Liver (tissue), 9 donors: Measurements from ENCODE around the gene LMTK3. TPM values are rescaled to one million over a fixed set of nuclear protein-coding genes. Genes with fewer than 3 reads are reported as not detected.
"Not testable (repeated sequence)": the region's sequence is repeated elsewhere in the genome, so short reads cannot be mapped to it uniquely, and the experiment has no call there.

Experiments
- DNase-seq: peaks from one replicate; pipeline ENCODE4 v3.0.0-alpha.2; 2017; ENCODE audit warnings: low spot score
- H3K27ac ChIP-seq, 2 donors: one replicate each; pipeline ENCODE4 v1.7.0; 2013; ENCODE audit warnings: inconsistent platforms in 2 of 2, low read length in 2 of 2, control low read depth in 1 of 2, low read depth in 1 of 2, mild to moderate bottlenecking in 1 of 2
- H3K27me3 ChIP-seq, 4 donors: one replicate each; pipeline versions ENCODE4 v1.6.1 to v1.7.0; 2013; ENCODE audit warnings: low read length in 3 of 4, inconsistent platforms in 1 of 4, mild to moderate bottlenecking in 1 of 4, moderate library complexity in 1 of 4; ENCODE audit not compliant: control insufficient read depth in 4 of 4, insufficient read depth in 4 of 4
- H3K36me3 ChIP-seq, 4 donors: one replicate each; pipeline versions ENCODE4 v1.6.1 to v1.7.0; 2013; ENCODE audit warnings: low read length in 3 of 4, mild to moderate bottlenecking in 3 of 4, low read depth in 1 of 4, moderate library complexity in 1 of 4; ENCODE audit not compliant: control insufficient read depth in 4 of 4, insufficient read depth in 3 of 4
- H3K4me1 ChIP-seq, 4 donors: one replicate each; pipeline versions ENCODE4 v1.6.1 to v1.7.0; 2013; ENCODE audit warnings: low read length in 3 of 4, mild to moderate bottlenecking in 3 of 4, moderate library complexity in 1 of 4; ENCODE audit not compliant: control insufficient read depth in 4 of 4, insufficient read depth in 4 of 4
- H3K4me3 ChIP-seq, 3 donors: one replicate each; pipeline versions ENCODE4 v1.6.1 to v1.7.0; 2013; ENCODE audit warnings: low read length in 3 of 3, control low read depth in 1 of 3, low read depth in 1 of 3, mild to moderate bottlenecking in 1 of 3
- H3K9ac ChIP-seq, 2 donors: one replicate each; pipeline ENCODE4 v1.7.0; 2013; ENCODE audit warnings: low read length in 2 of 2, mild to moderate bottlenecking in 2 of 2, moderate library complexity in 2 of 2, control low read depth in 1 of 2, low read depth in 1 of 2
- H3K9me3 ChIP-seq, 4 donors: one replicate each; pipeline versions ENCODE4 v1.6.1 to v1.7.0; 2013; ENCODE audit warnings: low read length in 3 of 4; ENCODE audit not compliant: control insufficient read depth in 4 of 4
- FOXA1 ChIP-seq: IDR thresholded peaks from 2 replicates; pipeline ENCODE4 v1.6.1; 2016; ENCODE audit warnings: antibody characterized with exemption
- GABPA ChIP-seq, 2 donors: IDR thresholded peaks in 1 of 2; conservative IDR thresholded peaks in 1 of 2; 2 replicates each; pipeline ENCODE4 v1.6.1; 2016; ENCODE audit warnings: antibody characterized with exemption in 2 of 2, mild to moderate bottlenecking in 1 of 2, moderate library complexity in 1 of 2
- HNF4A ChIP-seq, 2 donors: conservative IDR thresholded peaks; 2 replicates each; pipeline ENCODE4 v1.6.1; 2016; ENCODE audit warnings: antibody characterized with exemption in 2 of 2, mild to moderate bottlenecking in 2 of 2
- HNF4G ChIP-seq: IDR thresholded peaks from 2 replicates; pipeline ENCODE4 v1.6.1; 2016; ENCODE audit warnings: antibody characterized with exemption
- JUND ChIP-seq, 2 donors: IDR thresholded peaks; 2 replicates each; pipeline ENCODE4 v1.6.1; 2016; ENCODE audit warnings: antibody characterized with exemption in 2 of 2
- NR2F2 ChIP-seq: IDR thresholded peaks from 2 replicates; pipeline ENCODE4 v1.6.1; 2016; ENCODE audit warnings: antibody characterized with exemption
- RAD21 ChIP-seq, 2 donors: IDR thresholded peaks; 2 replicates each; pipeline ENCODE4 v1.6.1; 2016; ENCODE audit warnings: antibody characterized with exemption in 2 of 2, mild to moderate bottlenecking in 2 of 2
- SP1 ChIP-seq: IDR thresholded peaks from 2 replicates; pipeline ENCODE4 v1.6.1; 2018; ENCODE audit warnings: antibody characterized with exemption, mild to moderate bottlenecking
- YY1 ChIP-seq: IDR thresholded peaks from 2 replicates; pipeline ENCODE4 v1.6.1; 2016; ENCODE audit warnings: antibody characterized with exemption, mild to moderate bottlenecking
- WGBS: extraction: QIAGEN DNeasy Blood & Tissue Kit; methylation state at CpG from one replicate; pipeline ENCODE4 v1.1.7; 2013; 5-methylcytosine and 5-hydroxymethylcytosine counted together
- polyA plus RNA-seq, 2 donors: library from polyadenylated mRNA; stranded (reverse) in 1 of 2; unstranded in 1 of 2; fragments of 200-250 nt in 1 of 2; fragments of >200 nt in 1 of 2; fragmentation: Nextera tagmentation in 1 of 2; extraction: Ambion mirVana in 1 of 2; gene quantifications; one replicate each; pipeline versions ENCODE4 v1.2.1 to v1.2.3, GENCODE V29; 2013 to 2015
- total RNA-seq, 2 donors: library from RNA; depleted of rRNA; stranded (reverse); fragments of >200 nt; gene quantifications; one replicate each; pipeline ENCODE4 v1.2.3, GENCODE V29; 2014
- TF ChIP-seq, protein P1 (sequence below): IDR thresholded peaks from 2 replicates; pipeline ENCODE4 v1.6.1; 2016; ENCODE audit warnings: antibody characterized with exemption
- TF ChIP-seq, protein P2 (sequence below): IDR thresholded peaks from 2 replicates; pipeline ENCODE4 v1.6.1; 2016; ENCODE audit warnings: antibody characterized with exemption, mild to moderate bottlenecking
- TF ChIP-seq, protein P3 (sequence below): fragments of 150-350 bp; IDR thresholded peaks from 2 replicates; pipeline ENCODE4 v1.5.1; 2017; ENCODE audit warnings: improper control_type of control experiment, low read depth, low read length; ENCODE audit not compliant: missing input control
- donor health status: healthy.
- donor health status: healthy.
- donor health status: healthy.
- donor health status: healthy.
- donor health status: healthy.

LMTK3 gene
- total and polyA plus RNA-seq, 4 donors: 0.08 TPM; not detected in 2

GRCh38 chr19:48487544-48487943 lies 24.1 kb downstream of the LMTK3 start:
- Histone ChIP-seq H3K27ac (no peak overlapping the region), H3K27me3 (no peaks in the 10 kb centered on the region), H3K36me3 (no peaks in the 10 kb centered on the region), H3K4me1 (no peaks in the 10 kb centered on the region), H3K4me3 (no peak overlapping the region), H3K9ac (no peak overlapping the region), H3K9me3 (no peaks in the 10 kb centered on the region)
- TF ChIP-seq GABPA (IDR thresholded peaks at IDR 0.05 in 1 of 2, conservative IDR thresholded peaks at IDR 0.05 in 1 of 2) (no peak), HNF4A (conservative IDR thresholded peaks at IDR 0.05) (peak in 1 of 2 donors; percentile 20)
- no peak for DNase-seq
- 74% methylated on average over 6 of the region's 6 CpGs for WGBS

DNA sequence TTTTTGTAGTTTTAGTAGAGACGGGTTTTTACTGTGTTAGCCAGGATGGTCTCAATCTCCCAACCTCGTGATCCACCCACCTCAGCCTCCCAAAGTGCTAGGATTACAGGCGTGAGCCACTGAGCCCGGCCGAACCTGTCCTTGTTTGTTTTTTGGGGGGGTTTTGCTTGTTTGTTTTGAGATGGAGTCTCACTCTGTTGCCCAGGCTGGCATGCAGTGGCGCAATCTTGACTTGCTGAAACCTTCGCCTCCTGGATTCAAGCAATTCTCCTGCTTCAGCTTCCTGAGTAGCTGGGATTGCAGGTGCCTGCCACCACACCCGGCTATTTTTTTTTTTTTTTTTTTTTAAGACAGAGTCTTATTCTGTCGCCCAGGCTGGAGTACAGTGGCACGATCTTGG lies 24.9 kb downstream of the LMTK3 start:
- H3K27ac ChIP-seq, H3K4me1 ChIP-seq, H3K4me3 ChIP-seq, H3K36me3 ChIP-seq, DNase-seq, H3K9me3 ChIP-seq, H3K9ac ChIP-seq, H3K27me3 ChIP-seq: not testable (repeated sequence)
- WGBS: 60% methylated on average over 10 of the region's 10 CpGs

GRCh38 chr19:48484931-48485612 lies 26.6 kb downstream of the LMTK3 start:
- H3K4me3 ChIP-seq: no peak overlapping the region
- H3K27ac ChIP-seq: no peak overlapping the region
- no peaks in the 10 kb centered on the region for H3K36me3 ChIP-seq
- TF ChIP-seq SP1 (no peak), RAD21 (IDR thresholded peaks at IDR 0.05) (no peak), HNF4A (conservative IDR thresholded peaks at IDR 0.05) (no peak), HNF4G (no peak), FOXA1 (no peak), JUND (IDR thresholded peaks at IDR 0.05) (no peak), NR2F2 (no peak), GABPA (IDR thresholded peaks at IDR 0.05 in 1 of 2, conservative IDR thresholded peaks at IDR 0.05 in 1 of 2) (no peak), YY1 (no peak)
- TF ChIP-seq, protein P1, sequence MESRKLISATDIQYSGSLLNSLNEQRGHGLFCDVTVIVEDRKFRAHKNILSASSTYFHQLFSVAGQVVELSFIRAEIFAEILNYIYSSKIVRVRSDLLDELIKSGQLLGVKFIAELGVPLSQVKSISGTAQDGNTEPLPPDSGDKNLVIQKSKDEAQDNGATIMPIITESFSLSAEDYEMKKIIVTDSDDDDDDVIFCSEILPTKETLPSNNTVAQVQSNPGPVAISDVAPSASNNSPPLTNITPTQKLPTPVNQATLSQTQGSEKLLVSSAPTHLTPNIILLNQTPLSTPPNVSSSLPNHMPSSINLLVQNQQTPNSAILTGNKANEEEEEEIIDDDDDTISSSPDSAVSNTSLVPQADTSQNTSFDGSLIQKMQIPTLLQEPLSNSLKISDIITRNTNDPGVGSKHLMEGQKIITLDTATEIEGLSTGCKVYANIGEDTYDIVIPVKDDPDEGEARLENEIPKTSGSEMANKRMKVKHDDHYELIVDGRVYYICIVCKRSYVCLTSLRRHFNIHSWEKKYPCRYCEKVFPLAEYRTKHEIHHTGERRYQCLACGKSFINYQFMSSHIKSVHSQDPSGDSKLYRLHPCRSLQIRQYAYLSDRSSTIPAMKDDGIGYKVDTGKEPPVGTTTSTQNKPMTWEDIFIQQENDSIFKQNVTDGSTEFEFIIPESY: no peak
- TF ChIP-seq, protein P2, sequence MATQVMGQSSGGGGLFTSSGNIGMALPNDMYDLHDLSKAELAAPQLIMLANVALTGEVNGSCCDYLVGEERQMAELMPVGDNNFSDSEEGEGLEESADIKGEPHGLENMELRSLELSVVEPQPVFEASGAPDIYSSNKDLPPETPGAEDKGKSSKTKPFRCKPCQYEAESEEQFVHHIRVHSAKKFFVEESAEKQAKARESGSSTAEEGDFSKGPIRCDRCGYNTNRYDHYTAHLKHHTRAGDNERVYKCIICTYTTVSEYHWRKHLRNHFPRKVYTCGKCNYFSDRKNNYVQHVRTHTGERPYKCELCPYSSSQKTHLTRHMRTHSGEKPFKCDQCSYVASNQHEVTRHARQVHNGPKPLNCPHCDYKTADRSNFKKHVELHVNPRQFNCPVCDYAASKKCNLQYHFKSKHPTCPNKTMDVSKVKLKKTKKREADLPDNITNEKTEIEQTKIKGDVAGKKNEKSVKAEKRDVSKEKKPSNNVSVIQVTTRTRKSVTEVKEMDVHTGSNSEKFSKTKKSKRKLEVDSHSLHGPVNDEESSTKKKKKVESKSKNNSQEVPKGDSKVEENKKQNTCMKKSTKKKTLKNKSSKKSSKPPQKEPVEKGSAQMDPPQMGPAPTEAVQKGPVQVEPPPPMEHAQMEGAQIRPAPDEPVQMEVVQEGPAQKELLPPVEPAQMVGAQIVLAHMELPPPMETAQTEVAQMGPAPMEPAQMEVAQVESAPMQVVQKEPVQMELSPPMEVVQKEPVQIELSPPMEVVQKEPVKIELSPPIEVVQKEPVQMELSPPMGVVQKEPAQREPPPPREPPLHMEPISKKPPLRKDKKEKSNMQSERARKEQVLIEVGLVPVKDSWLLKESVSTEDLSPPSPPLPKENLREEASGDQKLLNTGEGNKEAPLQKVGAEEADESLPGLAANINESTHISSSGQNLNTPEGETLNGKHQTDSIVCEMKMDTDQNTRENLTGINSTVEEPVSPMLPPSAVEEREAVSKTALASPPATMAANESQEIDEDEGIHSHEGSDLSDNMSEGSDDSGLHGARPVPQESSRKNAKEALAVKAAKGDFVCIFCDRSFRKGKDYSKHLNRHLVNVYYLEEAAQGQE: no peak
- TF ChIP-seq, protein P3, sequence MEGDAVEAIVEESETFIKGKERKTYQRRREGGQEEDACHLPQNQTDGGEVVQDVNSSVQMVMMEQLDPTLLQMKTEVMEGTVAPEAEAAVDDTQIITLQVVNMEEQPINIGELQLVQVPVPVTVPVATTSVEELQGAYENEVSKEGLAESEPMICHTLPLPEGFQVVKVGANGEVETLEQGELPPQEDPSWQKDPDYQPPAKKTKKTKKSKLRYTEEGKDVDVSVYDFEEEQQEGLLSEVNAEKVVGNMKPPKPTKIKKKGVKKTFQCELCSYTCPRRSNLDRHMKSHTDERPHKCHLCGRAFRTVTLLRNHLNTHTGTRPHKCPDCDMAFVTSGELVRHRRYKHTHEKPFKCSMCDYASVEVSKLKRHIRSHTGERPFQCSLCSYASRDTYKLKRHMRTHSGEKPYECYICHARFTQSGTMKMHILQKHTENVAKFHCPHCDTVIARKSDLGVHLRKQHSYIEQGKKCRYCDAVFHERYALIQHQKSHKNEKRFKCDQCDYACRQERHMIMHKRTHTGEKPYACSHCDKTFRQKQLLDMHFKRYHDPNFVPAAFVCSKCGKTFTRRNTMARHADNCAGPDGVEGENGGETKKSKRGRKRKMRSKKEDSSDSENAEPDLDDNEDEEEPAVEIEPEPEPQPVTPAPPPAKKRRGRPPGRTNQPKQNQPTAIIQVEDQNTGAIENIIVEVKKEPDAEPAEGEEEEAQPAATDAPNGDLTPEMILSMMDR: no peak
- H3K27me3 ChIP-seq: no peaks in the 10 kb centered on the region
- no peak overlapping the region for H3K9ac ChIP-seq
- no peaks in the 10 kb centered on the region for H3K9me3 ChIP-seq
- no peak for DNase-seq
- H3K4me1 ChIP-seq: peaks cover 0 to 12% (median 6%) of the 10 kb centered on the region in 4 donors
- WGBS: 80% methylated on average over 37 of the region's 37 CpGs
